Amniotic epithelial cell (primary cell): ENCODE results near the gene PSORS1C1.
A peak's percentile ranks its signal among the peaks of the same experiment; 100 is the strongest.

Experiments
- DNase-seq: peaks from one replicate; pipeline ENCODE4 v3.0.0-alpha.2; 2010; ENCODE audit warnings: low read depth

Gene PSORS1C1

GRCh38 chr6:31096215-31096614, 18.4 kb upstream of the PSORS1C1 start:
- no peak for DNase-seq

- no peak for DNase-seq
These were observed 17.9 kb upstream of the PSORS1C1 start for GRCh38 chr6:31096656-31097055.

- DNase-seq: no peak
These were observed 16.1 kb upstream of the PSORS1C1 start for GRCh38 chr6:31098449-31098938.

- DNase-seq: no peak
These were observed 11.5 kb upstream of the PSORS1C1 start for GRCh38 chr6:31103136-31103535.

GRCh38 chr6:31107052-31107451, 7.5 kb upstream of the PSORS1C1 start:
- DNase-seq: no peak

- no peak for DNase-seq
These were observed 3.6 kb upstream of the PSORS1C1 start for GRCh38 chr6:31110825-31111582.

- DNase-seq: no peak
These were observed 2.9 kb upstream of the PSORS1C1 start for GRCh38 chr6:31111712-31112111.

GRCh38 chr6:31112478-31112877, 2.1 kb upstream of the PSORS1C1 start, which contains the start of gene C6orf15:
TSS of gene C6orf15 (minus strand) at chr6:31112575. CDS start at chr6:31112555, 20 bp downstream.
- no peak for DNase-seq

- DNase-seq: peak; percentile 24
These were observed 599 bp upstream of the PSORS1C1 start for GRCh38 chr6:31113861-31114540.

GRCh38 chr6:31114970-31115849, 610 bp downstream of the PSORS1C1 start:
- DNase-seq: peak; percentile 83

- DNase-seq: no peak
These were observed 1.5 kb downstream of the PSORS1C1 start for GRCh38 chr6:31115941-31116560.

GRCh38 chr6:31116661-31117385, 2.2 kb downstream of the PSORS1C1 start:
- no peak for DNase-seq

- DNase-seq: no peak
These were observed 3.6 kb downstream of the PSORS1C1 start for GRCh38 chr6:31118178-31118577.

- no peak for DNase-seq
These were observed 5.7 kb downstream of the PSORS1C1 start, which contains the start of gene CDSN for GRCh38 chr6:31120151-31120915. TSS of gene CDSN (minus strand) at chr6:31120446. CDS start at chr6:31120419, 27 bp downstream.

- DNase-seq: no peak
These were observed 6.7 kb downstream of the PSORS1C1 start for GRCh38 chr6:31121131-31121790.

GRCh38 chr6:31122791-31123706, 8.4 kb downstream of the PSORS1C1 start:
- peak; percentile 92 for DNase-seq

- DNase-seq: peak; percentile 66
These were observed 10.6 kb downstream of the PSORS1C1 start for GRCh38 chr6:31125162-31125561.

- peak; percentile 42 for DNase-seq
These were observed 11.2 kb downstream of the PSORS1C1 start for GRCh38 chr6:31125586-31126363.
